ENCODE data around the gene ZNF557. TPM values are rescaled to one million over a fixed set of nuclear protein-coding genes. Genes with fewer than 3 reads are reported as not detected.
"Not testable (repeated sequence)": the region's sequence is repeated elsewhere in the genome, so short reads cannot be mapped to it uniquely, and the experiment has no call there.

Gene ZNF557
- total RNA-seq, 1 donor from 2014 or later: 12.9 TPM

GRCh38 chr19:7051421-7051820 is 18.1 kb upstream of the ZNF557 start:
- H3K9me3 ChIP-seq (ENCODE audit: low read depth); H3K9ac ChIP-seq; H3K27me3 Mint-ChIP-seq (ENCODE audit: insufficient read depth, low read depth); H3K4me3 Mint-ChIP-seq; H3K27ac Mint-ChIP-seq; H3F3A ChIP-seq (ENCODE audit: low read depth); H3K27me3 ChIP-seq; H2AFZ ChIP-seq (replicated peaks); H3K79me2 ChIP-seq (ENCODE audit: low read depth); H3K4me2 ChIP-seq; DNase-seq (ENCODE audit: low spot score); H3K4me3 ChIP-seq; H3K27ac ChIP-seq; H3K36me3 Mint-ChIP-seq; H3K36me3 ChIP-seq; H3K9me3 Mint-ChIP-seq; H3K4me1 ChIP-seq; H3K4me1 Mint-ChIP-seq; H4K20me1 ChIP-seq (ENCODE audit: low read depth): not testable (repeated sequence)

GRCh38 chr19:7052896-7053295 is 16.6 kb upstream of the ZNF557 start:
- H3K9me3 Mint-ChIP-seq; H3K27me3 Mint-ChIP-seq (ENCODE audit: insufficient read depth, low read depth); DNase-seq (ENCODE audit: low spot score); H3K36me3 Mint-ChIP-seq; H3K27me3 ChIP-seq; H3K9ac ChIP-seq; H3K79me2 ChIP-seq (ENCODE audit: low read depth); H3K4me1 Mint-ChIP-seq; H4K20me1 ChIP-seq (ENCODE audit: low read depth); H2AFZ ChIP-seq (replicated peaks); H3K4me3 ChIP-seq; H3K36me3 ChIP-seq; H3K9me3 ChIP-seq (ENCODE audit: low read depth); H3K4me3 Mint-ChIP-seq; H3K4me1 ChIP-seq; H3K27ac Mint-ChIP-seq; H3F3A ChIP-seq (ENCODE audit: low read depth); H3K27ac ChIP-seq; H3K4me2 ChIP-seq: not testable (repeated sequence)

- not testable (repeated sequence) for H4K20me1 ChIP-seq (ENCODE audit: low read depth); H3K4me2 ChIP-seq; H3K4me1 ChIP-seq; H3K4me3 Mint-ChIP-seq; H3K9ac ChIP-seq; H3K9me3 ChIP-seq (ENCODE audit: low read depth); H3K27ac Mint-ChIP-seq; H3K36me3 Mint-ChIP-seq; H3K27me3 Mint-ChIP-seq (ENCODE audit: insufficient read depth, low read depth); H3F3A ChIP-seq (ENCODE audit: low read depth); H3K27ac ChIP-seq; DNase-seq (ENCODE audit: low spot score); H3K9me3 Mint-ChIP-seq; H3K4me1 Mint-ChIP-seq; H3K79me2 ChIP-seq (ENCODE audit: low read depth); H2AFZ ChIP-seq (replicated peaks); H3K4me3 ChIP-seq; H3K27me3 ChIP-seq; H3K36me3 ChIP-seq
These were observed 14.7 kb upstream of the ZNF557 start for GRCh38 chr19:7054635-7055368.

- not testable (repeated sequence) for H3K27me3 Mint-ChIP-seq (ENCODE audit: insufficient read depth, low read depth); DNase-seq (ENCODE audit: low spot score); H3K27ac ChIP-seq; H3K27ac Mint-ChIP-seq; H3K4me3 ChIP-seq; H3K9me3 Mint-ChIP-seq; H3F3A ChIP-seq (ENCODE audit: low read depth); H3K36me3 ChIP-seq; H3K4me1 Mint-ChIP-seq; H4K20me1 ChIP-seq (ENCODE audit: low read depth); H3K79me2 ChIP-seq (ENCODE audit: low read depth); H2AFZ ChIP-seq (replicated peaks); H3K27me3 ChIP-seq; H3K36me3 Mint-ChIP-seq; H3K4me3 Mint-ChIP-seq; H3K4me1 ChIP-seq; H3K9ac ChIP-seq; H3K9me3 ChIP-seq (ENCODE audit: low read depth); H3K4me2 ChIP-seq
These were observed 13.8 kb upstream of the ZNF557 start for GRCh38 chr19:7055679-7056078.

GRCh38 chr19:7056371-7056770 is 13.1 kb upstream of the ZNF557 start:
- not testable (repeated sequence) for H3K9me3 ChIP-seq (ENCODE audit: low read depth); H2AFZ ChIP-seq (replicated peaks); H3F3A ChIP-seq (ENCODE audit: low read depth); H3K9ac ChIP-seq; H3K36me3 ChIP-seq; H3K27ac Mint-ChIP-seq; H3K4me3 ChIP-seq; H3K27ac ChIP-seq; H4K20me1 ChIP-seq (ENCODE audit: low read depth); DNase-seq (ENCODE audit: low spot score); H3K4me1 ChIP-seq; H3K27me3 ChIP-seq; H3K27me3 Mint-ChIP-seq (ENCODE audit: insufficient read depth, low read depth); H3K4me1 Mint-ChIP-seq; H3K4me3 Mint-ChIP-seq; H3K79me2 ChIP-seq (ENCODE audit: low read depth); H3K36me3 Mint-ChIP-seq; H3K9me3 Mint-ChIP-seq; H3K4me2 ChIP-seq

GRCh38 chr19:7058576-7058975 is 10.9 kb upstream of the ZNF557 start, which contains the start of gene MBD3L3:
Gene MBD3L3 (minus strand): TSS chr19:7058676. CDS start chr19:7058605, 71 bp downstream.
- H3K9me3 Mint-ChIP-seq; H3K27ac ChIP-seq; H2AFZ ChIP-seq (replicated peaks); H3K36me3 Mint-ChIP-seq; H3K79me2 ChIP-seq (ENCODE audit: low read depth); H3K4me2 ChIP-seq; H4K20me1 ChIP-seq (ENCODE audit: low read depth); H3K4me3 Mint-ChIP-seq; DNase-seq (ENCODE audit: low spot score); H3K4me3 ChIP-seq; H3K36me3 ChIP-seq; H3K4me1 ChIP-seq; H3K27me3 Mint-ChIP-seq (ENCODE audit: insufficient read depth, low read depth); H3K27ac Mint-ChIP-seq; H3K27me3 ChIP-seq; H3K4me1 Mint-ChIP-seq; H3K9me3 ChIP-seq (ENCODE audit: low read depth); H3K9ac ChIP-seq: not testable (repeated sequence)
- peaks cover 12% of the 10 kb centered on the region for H3F3A ChIP-seq (ENCODE audit: low read depth)

- not testable (repeated sequence) for H3K4me2 ChIP-seq; H3K79me2 ChIP-seq (ENCODE audit: low read depth); H4K20me1 ChIP-seq (ENCODE audit: low read depth); H3K9me3 Mint-ChIP-seq; H2AFZ ChIP-seq (replicated peaks); H3K9me3 ChIP-seq (ENCODE audit: low read depth); H3K4me3 ChIP-seq; H3K9ac ChIP-seq; H3K27me3 Mint-ChIP-seq (ENCODE audit: insufficient read depth, low read depth); H3K27ac Mint-ChIP-seq; H3K4me1 Mint-ChIP-seq; H3K36me3 Mint-ChIP-seq; H3K27ac ChIP-seq; H3K4me1 ChIP-seq; H3K36me3 ChIP-seq; H3K27me3 ChIP-seq; DNase-seq (ENCODE audit: low spot score); H3K4me3 Mint-ChIP-seq
- H3F3A ChIP-seq (ENCODE audit: low read depth): peaks cover 11% of the 10 kb centered on the region
These were observed 9.5 kb upstream of the ZNF557 start for GRCh38 chr19:7059977-7060376.

All from neural progenitor cell (in vitro differentiated cells).